TTC549 (cell line): ENCODE data around the gene KIAA1671.

ENCODE experiments used
- FAIRE-seq: peaks from 2 replicates; lab custom pipeline; 2012; peaks lifted over from hg19 to GRCh38; lab: Jason Lieb, UNC

Gene KIAA1671

DNA sequence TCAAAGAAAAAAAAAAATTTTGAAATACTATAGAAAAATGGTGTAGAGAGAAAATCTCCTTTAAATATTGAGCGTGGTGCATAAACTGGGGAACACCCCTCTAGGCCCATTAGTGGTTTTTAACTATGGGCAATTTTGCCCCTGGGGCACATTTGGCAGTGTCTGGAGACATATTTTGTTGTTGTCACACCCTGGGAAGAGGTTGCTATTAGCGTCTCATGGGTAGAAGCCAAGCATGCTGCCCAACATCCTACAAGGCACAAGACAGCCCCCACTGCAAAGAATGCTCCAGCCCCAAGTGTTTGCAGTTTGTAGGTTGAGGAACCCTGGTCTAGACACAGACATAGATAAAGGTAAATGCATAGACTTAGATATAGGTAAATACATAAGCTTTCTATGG lies 92.6 kb downstream of the KIAA1671 start:
- FAIRE-seq, result no peak

DNA sequence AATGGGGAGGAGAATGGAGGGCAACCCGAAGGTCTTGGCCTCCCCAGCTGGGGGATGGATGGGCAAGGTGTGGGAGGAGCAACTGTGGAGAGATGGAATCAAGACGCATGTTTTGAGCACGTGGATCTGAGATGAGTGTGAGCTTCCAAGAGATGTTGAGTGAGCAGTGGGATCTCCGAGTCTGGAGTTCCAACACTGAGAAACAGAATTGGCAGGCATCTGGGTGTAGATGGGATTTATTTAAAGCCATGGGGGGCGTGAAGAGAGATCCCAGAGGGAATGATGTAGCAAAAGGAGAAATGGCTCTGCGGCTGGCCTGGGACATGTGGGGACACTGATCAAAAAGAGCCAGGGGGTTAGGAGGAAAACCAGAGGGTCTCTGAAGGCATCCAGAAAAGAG lies 95.6 kb downstream of the KIAA1671 start:
- FAIRE-seq, result no peak

DNA sequence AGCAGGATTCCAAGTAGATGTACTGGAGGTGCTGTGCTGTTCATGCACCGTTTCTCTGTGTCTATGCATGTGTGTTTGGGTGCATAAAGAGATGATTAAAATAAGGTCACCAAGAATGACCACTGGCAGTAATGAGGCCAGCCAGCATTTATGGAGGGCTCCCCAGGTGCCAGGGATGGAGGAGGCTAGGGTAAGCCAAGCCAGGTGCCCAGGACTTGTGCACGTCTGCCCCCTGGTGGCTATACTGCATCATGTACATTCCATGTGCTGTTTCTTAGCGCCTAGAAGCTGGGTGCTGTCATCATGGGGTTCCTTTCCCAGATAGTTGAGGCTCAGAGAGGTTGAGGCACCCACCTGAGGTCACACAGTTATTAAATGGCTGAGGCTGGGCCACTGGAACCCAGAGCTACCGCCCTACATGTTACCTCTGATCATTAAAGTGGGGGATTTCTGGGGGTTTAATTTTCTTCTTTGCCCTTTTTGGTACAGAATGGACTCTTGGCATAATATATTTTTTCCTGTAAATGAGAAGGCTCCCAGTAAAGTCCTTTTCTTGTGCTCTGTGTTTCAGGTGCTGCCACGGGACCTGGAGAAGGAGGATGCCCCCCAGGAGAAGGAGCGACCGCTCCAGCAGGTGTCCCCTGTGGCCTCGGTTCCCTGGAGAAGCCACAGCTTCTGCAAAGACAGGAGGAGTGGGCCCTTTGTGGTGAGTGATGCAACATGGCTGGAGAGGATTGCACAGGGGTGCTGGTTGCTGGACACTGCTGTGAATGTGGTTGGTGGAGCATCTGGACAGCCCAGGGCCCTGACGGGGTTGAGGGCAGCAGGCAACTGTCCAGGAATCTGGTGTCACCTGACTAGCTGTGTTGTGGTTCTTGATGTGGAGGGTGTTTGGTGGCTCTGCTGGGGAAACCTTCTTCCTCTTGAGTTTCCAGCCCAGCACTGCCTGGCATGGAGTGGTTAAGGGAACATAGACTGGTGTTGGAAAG lies 96.4 kb downstream of the KIAA1671 start:
- no peak for FAIRE-seq

DNA sequence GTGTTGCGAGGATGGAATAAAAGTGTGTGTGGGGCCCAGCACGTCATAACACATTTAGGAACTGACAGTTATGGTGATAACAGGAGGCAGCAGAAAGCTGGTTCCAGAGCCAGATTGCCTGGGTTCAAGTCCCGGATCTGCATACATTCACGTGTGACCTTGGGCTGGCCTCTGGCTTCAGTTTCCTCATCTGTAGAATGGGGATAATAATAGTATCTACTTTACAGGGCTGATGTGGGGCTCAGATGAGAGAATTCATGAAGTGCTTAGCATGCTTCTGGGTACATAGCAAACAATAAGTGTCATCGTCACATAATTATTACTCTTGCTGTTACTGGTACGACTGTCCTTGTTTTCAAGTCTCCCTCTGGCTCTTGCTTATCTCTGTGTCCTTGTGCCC lies 97.3 kb downstream of the KIAA1671 start:
- no peak for FAIRE-seq

DNA sequence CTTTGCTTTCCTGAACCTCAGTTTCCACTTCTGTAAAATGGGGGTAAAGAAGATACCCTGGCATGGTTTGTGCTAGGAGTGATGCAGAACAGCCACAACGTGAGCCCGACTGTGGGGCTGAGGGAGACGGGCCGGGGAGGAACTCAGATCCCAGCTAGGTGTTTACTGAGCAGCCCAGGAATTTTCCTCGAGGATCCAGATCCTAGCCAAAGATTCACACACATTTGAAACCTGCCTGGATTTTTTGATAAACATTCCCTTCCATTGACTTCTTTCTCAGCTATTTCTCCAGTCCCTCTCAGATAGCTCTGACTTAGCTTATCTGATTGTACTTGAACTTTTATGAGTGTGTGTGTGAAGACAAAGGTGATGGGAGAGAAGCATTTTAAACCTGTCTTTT lies 98.0 kb downstream of the KIAA1671 start:
- no peak for FAIRE-seq

DNA sequence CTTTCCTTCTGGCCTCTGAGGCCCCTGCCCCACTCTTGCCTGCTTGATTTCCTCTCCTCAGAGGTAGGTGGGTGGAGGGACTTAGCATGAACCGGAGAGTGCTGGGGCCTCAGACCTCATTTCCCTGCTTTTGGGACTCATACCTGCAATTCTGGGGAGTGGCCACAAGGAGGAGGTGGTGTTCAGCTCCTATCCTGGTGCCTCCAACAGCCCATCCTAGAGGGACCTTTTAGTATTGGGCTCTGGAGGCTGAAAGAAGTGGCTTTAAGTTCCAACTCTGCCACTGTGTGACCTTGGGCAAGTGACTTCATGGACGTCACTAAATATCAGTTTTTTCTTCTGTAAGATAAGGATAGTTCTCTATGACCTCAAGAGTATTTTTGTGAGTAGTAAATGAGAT lies 98.6 kb downstream of the KIAA1671 start:
- no peak for FAIRE-seq

DNA sequence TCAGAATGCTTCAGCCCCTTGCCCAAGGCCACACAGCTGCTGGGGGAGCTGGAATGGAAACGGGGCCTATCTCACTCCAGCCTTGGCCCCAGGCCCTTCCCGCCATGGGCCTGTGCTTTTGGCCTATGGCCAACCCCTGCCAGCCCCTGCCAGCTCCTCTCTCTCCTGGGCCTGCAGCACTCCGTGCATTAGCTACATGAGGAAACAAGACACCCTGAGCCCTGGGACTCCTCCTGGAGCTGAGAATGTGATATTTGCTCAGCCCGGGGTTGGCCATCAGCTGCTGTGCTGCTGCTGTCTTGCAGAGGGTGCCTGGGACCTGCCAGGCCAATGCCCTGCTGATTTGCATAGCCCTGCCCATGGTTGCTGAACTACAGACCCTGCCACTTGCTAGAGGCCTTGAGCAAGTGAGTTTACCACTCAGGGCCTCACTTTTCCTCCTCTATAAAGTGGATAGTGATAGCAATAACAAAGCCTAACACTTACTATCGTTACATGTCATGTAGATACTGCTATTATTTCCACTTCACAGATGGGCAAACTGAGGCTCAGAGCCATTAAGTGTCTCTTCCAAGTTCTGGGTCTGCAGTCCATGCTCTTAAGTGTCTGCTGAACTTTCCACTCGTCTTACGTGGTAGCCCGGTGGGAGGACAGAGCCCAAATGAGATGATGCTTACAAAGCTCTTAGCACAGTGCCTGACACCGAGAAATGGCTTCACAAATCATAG lies 99.6 kb downstream of the KIAA1671 start:
- no peak for FAIRE-seq

DNA sequence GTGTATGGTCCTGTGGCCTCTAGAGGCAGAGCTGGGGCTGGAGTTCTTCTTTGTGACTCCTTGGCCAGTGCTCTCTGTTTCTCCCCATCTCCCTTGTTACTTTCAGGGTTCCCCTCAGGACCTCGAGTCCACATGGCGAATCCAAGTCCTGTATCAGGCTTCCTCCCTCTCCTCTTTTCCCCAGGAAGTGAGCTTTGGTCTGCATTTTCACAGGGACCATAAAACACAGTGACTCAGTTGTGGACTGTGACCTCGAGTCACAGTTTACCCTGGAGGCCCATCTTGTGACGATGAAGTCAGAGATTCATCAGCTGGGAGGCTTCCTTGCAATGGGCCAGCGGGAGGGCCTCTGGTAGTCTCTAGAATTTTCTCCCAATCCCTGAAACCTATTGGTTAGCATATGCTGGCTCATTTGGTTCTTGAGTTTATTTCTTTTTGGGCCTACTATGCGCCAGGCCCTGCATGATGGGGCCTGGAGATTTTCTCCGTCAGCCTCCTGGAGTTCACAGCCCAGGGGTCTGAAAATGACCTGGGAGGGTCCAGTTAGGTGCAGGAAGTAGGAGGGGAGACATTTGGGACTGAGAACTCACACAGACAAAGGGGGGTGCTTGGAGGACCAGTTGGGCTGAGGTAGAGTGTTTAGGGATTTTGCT lies 100.8 kb downstream of the KIAA1671 start:
- no peak for FAIRE-seq

DNA sequence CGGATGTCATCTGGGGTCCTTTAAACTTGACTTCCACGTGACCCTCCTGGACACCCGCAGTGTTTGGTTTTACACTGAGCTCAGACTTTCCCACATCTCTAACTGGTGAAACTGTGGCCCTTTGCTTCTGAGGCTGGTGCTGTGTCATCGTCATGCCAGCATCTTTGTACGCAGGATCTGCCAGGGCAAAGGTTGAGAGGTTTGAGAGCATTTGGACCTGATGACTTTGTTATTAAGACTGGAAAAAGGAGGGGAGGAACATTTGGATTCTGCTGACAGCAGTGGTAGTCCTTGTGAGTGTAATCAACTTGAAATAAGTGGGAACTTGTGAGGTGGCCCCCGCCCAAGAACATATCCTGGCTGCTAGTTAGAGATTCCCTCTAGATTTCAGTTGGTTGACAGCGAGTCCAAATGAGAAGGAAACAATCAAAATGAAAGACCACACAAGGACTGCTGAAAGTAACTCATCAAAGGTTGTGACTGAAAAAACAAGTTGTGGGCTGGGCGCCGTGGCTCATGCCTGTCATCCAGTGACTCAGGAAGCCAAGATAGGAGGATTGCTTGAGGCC lies 102.5 kb downstream of the KIAA1671 start:
- no peak for FAIRE-seq

DNA sequence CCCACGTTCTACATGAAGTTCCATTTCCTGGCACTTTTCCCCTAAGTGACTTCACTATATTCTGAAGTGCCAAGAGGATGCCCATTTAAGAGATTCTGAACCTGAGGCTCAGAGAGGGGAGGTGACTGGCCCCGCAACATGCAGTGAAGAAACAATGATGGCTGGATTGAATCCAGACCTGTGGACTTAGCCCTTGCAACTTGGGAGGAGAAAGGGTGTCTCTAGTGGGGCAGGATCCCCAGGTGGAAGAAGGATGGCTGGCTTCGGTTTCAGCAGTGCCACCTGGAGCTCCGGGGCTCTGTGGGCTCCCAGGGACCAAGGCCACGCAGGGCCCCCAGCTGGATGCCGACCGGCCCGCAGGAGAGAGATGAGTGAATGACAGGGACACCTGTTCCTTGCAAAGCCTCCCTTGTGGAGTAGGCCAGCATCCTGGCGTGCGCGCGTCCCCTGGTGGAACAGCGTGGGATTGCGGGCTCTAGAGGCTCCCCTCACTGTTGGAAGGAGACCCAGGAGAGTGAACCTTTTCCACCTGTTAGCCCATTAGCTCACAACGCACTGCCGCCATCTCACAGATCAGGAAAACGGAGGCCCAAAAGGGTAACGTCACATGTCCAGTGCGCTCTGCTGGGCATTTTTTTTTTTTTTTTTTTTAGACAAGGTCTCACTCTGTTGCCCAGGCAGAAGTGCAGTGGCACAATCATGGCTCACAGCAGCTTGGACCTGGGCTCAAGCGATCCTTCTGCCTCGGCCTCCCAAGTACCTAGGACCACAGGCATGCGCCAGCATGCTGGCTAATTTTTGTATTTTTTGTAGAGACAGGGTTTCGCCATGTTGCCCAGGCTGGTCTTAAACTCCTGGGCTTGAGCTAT lies 104.7 kb downstream of the KIAA1671 start:
- no peak for FAIRE-seq

DNA sequence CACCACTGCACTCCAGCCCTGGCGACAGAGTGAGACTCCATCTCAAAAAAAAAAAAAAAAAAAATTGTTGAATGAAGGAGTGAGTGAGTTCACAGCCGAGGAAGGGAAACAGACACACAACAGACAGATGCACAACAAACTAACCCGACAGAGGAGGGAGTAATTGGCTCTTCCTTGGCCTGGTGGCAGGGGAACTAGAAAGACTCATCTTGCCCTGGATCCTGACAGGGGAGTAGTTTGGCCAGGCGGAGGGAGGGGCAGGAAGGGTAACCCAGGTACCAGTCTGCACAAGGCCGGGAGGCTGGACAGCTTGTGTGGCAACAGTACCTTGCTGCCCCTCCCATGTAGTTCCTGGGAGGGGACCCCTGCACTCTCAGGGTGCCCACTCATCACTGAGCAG lies 106.9 kb downstream of the KIAA1671 start:
- no peak for FAIRE-seq

DNA sequence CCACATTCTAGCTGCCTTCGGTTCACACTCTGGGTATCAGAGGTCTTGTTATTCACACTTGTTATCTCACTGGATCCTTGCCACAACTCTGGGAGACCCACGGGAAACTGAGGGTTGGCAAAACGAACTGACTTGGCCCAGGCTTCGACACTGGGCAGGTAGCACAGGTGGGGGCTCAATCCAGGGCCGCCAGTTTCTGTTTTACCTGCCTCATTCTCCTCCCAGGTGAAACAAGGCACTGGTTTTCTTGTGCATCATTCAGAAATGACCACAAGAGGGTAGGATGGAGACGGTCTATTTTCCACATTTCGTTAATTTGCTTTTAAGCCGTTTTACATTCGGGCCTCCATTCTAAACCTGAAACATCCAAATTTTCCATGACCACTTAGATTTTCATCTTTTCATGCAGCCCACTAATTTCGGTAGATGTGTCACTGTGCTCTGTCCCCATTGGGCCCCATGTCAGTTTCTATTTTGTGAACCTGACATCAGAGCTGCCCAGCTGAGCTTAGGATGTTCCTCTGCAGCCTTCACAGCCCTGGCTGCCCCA lies 108.1 kb downstream of the KIAA1671 start:
- FAIRE-seq, result no peak

DNA sequence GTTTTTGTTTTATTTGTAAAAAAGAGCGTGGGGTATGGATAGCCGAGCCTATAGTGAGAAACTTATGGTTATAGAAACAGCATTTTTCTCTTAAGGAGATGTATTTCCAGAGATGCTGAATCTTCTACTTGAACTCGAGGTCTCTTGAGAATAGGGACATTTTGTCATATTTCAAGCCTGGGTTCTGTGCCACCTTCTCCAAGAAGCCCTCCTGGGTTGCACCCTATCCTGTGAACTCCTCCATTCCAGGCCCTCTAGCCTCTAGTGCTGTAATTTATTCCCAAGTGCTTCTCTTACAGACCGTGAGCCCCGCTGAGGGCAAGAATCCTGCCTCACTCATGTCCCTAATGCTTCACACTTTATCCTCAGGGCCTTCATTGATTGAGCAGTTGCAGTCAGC lies 108.6 kb downstream of the KIAA1671 start:
- FAIRE-seq, result no peak

DNA sequence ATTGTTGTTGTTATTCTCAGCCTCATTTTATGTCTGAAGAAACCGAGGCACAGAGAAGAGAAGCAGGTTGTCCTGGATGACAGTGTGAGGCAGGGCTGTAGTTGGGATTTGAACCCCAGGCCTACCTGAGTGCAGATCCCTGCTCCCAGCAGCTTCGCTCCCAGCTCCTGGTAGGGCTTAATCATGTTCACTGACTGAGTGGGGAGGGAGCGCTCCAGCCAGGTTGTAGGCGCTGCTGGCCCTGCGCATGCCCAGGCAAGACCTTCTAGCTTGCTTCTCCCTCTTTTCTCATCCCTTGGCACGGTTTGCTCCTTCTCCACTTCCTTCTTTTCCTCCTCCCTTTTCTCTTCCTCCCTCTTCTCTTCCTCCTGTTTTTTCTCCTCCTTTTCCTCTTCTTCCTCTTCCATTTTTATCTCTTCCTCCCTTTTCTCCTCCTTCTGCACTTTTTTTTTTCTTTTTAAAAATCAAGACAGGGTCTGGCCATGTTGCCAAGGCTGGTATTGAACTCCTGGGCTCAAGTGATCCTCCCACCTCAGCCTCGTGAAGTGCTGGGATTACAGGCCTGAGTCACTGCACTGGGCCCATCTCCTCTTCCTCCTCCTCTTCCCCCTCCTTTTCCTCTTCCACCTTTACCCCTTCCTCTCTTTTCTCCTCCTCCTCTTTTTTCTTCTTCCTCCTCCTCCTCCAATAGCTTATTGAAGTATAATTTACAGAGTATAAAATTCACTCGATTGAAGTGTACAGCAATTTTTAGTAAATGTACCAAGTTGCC lies 109.3 kb downstream of the KIAA1671 start:
- FAIRE-seq, result no peak

DNA sequence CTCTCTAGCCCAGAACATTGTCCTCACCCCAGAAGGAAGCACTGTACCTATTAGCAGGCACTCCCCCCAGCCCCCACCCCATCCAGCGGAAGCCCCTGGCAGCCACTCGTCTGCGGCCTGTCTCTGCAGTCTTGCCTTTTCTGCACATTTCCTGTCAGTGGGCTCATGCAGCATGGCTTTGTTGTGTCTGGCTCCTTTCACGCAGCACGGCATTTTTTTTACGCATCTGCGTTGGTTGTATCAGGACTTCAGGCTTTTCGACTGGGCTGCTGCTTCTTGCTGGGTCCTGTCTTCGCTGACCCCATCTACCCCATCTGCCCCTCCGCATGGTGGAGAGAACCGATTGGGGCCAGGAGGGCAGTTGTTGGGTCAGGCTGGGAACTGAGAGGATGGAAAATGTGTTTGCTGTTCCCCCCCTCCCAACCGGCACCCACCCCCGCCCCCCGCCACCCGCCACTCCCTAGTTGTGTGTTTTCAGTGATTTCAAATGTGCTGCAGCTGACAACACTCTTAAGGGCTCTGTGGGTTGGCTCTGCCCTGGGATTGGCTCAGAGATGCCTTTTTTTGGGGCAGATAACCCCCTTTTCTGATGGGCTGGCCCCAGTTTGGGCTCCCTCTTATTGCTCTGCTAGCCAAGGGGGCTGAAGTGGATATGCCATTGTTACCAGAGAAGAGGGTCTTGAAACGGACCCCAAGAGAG lies 110.0 kb downstream of the KIAA1671 start:
- no peak for FAIRE-seq

DNA sequence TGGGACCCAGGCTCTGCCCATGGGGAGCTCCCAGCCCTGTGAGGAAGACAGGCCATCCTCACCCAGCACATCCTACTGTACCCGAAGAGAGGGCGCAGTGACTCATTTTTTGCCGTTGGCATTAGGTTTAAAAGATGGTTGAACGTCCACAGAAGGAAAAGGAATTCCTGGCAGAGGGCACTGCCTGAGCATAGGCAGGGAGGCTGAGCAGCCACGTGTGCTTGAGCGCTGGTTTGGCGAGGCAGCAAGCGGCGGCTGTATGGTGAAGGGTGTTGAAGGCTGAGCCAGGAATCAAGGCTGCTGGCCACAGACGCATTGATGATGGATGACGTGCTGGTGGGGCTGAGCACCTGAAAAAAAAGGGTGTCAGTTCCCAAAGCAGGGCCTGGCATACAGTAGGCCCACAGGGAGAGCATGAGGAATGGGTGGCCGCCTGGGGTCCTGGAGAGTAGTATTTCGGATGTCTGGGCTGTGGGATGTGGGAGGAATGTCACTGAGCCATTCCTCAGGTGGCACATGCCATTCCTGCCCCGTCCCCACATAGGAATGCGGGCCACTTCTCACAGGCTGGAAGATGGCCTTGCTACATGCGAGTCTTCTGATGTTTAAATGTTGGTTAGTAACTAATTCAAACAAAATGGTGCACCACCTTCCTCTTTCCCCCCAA lies 112.5 kb downstream of the KIAA1671 start:
- FAIRE-seq, result no peak

DNA sequence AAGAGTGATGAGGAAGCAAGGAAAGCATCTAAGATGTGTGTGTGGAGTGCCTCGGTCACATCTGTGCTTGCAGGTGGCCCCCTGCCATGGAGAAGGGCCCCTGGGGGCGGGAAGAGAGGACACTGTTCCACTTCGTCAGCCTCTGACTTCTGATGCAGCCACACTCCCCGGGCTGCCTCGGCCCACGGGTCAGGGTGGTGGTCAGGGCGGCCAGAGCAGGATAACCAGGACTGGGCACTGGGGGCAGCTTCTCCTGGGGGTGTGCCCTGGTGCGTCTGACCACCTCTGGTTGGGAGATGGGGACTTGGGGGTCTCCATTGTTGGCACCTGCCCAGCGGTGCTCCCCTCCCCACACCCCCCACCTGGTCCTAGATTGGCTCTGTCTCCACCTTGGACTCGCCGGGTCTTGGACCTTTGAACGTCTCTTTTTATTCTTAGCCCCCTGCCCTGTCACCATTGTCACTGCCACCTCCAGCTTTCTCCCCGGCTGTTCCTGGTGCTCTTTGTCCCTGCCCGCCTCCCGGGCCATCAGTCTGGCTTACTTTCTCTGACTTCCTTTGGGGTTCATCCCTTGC lies 114.4 kb downstream of the KIAA1671 start:
- FAIRE-seq, result no peak

DNA sequence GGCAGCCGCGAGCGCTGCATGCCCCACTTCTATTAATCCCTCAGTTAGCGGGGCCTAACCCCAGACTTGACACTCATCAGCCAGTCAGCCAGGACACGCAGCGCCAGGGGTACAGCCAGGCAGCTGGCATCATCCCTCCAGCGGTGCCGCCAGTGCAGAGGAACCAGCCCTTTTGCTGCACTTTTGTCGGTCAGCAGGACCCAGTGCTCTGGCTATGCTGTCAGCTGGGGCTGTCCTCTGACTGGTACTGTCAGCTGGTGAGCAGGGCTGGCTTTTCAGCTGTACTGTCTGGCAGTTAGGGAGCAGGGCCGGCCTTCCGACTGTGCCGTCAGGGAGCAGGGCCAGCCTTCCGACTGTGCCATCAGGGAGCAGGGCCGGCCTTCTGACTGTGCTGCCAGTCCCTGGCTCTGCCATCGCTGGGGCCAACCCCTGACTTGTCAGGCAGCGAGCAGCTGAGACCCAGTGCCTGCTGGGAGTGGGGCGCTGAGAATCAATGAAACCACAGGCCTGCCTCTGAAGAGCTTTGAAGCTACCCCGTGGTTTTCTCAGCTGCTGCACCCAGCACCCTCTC lies 115.4 kb downstream of the KIAA1671 start:
- no peak for FAIRE-seq

DNA sequence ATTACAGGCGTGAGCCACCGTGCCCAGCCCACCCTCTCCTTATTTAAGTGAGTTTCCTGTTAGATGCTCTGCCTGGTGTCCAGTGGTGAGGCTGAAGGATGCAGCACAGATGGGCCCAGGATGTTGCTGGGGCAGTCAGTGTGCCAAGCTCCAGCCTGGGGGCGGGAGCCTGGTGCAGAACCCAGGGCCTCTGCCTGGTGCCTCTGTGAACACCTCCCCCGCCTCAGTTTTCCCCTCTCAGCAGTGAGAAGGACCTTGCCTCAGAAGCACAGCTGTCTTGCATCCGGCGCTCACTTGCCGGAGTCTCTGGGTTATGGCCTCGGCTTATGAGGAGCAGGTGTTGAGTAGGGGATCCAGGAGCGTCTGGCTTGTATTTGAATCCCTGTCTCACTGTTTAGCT lies 116.2 kb downstream of the KIAA1671 start:
- no peak for FAIRE-seq
